ENCODE data around the gene ABCG1.

The ABCG1 gene

GRCh38 chr21:42265231-42265812, 46.4 kb downstream of the ABCG1 start:
- no peak overlapping the region for H3K4me3 ChIP-seq (ENCODE audit: low read depth, low read length)
- in situ Hi-C loops (cut with HindIII; ENCODE audit: low sequenced_read_pairs) = no loop called here
- no peak for DNase-seq (ENCODE audit: low read depth)
- TF ChIP-seq, protein P1, sequence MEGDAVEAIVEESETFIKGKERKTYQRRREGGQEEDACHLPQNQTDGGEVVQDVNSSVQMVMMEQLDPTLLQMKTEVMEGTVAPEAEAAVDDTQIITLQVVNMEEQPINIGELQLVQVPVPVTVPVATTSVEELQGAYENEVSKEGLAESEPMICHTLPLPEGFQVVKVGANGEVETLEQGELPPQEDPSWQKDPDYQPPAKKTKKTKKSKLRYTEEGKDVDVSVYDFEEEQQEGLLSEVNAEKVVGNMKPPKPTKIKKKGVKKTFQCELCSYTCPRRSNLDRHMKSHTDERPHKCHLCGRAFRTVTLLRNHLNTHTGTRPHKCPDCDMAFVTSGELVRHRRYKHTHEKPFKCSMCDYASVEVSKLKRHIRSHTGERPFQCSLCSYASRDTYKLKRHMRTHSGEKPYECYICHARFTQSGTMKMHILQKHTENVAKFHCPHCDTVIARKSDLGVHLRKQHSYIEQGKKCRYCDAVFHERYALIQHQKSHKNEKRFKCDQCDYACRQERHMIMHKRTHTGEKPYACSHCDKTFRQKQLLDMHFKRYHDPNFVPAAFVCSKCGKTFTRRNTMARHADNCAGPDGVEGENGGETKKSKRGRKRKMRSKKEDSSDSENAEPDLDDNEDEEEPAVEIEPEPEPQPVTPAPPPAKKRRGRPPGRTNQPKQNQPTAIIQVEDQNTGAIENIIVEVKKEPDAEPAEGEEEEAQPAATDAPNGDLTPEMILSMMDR (IDR thresholded peaks at IDR 0.05; ENCODE audit: low read depth, low read length, missing control alignments) = no peak

DNA sequence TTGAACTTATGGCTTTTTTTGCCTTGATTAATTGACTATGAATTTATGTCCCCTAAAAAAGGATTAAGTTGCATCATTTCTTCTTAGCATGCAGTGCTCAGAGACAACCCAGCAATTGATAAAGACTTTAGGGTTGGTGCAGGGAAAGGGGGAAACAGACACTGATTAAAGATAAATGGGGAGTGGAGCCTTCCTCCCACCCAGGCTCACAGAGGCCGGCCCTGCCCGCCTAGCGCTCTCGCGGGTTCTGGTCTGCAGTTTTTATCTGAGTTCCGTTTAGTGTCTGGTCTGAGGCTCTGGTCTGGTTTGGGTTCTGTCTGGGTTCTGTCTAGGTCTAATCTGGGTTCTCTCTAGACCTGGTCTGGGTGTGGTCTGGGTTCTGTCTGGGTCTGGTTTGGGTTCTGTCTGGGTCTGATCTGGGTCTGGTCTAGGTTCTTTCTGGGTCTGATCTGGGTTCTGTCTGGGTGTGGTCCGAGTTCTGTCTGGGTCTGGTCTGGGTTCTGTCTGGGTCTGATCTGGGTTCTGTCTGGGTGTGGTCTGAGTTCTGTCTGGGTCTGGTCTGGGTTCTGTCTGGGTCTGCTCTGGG, 48.1 kb downstream of the ABCG1 start:
- TF ChIP-seq, protein P1 (IDR thresholded peaks at IDR 0.05; ENCODE audit: low read depth, low read length, missing control alignments) = no peak
- DNase-seq (ENCODE audit: low read depth) = no peak
- H3K4me3 ChIP-seq (ENCODE audit: low read depth, low read length) = no peak overlapping the region
- in situ Hi-C loops (cut with HindIII; ENCODE audit: low sequenced_read_pairs) = no loop called here

GRCh38 chr21:42269386-42269785, 50.4 kb downstream of the ABCG1 start:
- in situ Hi-C loops (cut with HindIII; ENCODE audit: low sequenced_read_pairs) = no loop called here
- TF ChIP-seq, protein P1 (IDR thresholded peaks at IDR 0.05; ENCODE audit: low read depth, low read length, missing control alignments) = no peak
- DNase-seq (ENCODE audit: low read depth) = no peak
- H3K4me3 ChIP-seq (ENCODE audit: low read depth, low read length) = no peak overlapping the region

- TF ChIP-seq, protein P1 (IDR thresholded peaks at IDR 0.05; ENCODE audit: low read depth, low read length, missing control alignments) = no peak
- H3K4me3 ChIP-seq (ENCODE audit: low read depth, low read length) = no peak overlapping the region
- in situ Hi-C loops (cut with HindIII; ENCODE audit: low sequenced_read_pairs) = no loop called here
- no peak for DNase-seq (ENCODE audit: low read depth)
Observed at GRCh38 chr21:42271065-42271464, 52.1 kb downstream of the ABCG1 start.

DNA sequence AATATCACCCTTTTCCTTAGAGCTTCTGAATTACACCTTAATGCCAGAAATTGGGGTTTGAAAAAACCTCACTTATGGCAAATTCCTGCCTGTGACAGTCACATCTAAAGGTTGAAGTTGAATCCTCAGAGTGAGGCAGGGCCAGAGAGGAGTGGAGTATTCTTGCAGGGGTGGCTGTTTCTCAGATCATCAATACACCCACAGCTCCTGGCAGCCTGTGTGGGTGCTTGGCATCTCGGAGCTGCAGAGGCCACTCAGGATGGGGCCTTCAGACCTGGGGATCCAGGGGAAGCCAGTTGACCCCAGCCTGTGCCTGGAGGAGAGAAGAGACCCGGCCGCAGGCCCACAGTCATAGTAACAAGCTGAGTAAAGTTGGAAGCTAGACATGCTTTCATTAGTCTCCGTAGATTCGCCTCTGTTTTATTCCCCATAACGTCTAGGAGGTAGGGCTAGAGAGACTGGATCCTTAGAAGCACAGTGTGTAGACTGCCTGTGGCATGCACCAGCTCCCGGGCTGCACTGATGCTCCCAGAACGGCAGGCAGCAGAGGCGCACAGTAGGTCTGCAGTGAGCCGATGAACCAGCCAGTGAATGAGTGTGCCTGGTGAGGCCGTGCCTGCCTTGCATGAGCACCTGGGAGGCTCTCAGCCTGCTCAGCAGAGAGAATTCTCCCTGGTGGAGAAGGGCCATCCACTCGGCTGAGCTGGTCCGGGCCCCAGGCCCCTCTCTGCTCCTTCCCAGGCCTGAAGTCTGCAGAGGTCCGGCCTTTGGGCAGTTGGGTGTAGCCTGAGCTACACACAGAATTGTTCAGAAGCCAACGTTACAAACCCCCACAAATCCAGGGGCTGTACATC, 53.4 kb downstream of the ABCG1 start:
- H3K4me3 ChIP-seq (ENCODE audit: low read depth, low read length) = no peak overlapping the region
- in situ Hi-C loops (cut with HindIII; ENCODE audit: low sequenced_read_pairs) = no loop called here
- DNase-seq (ENCODE audit: low read depth) = no peak
- TF ChIP-seq, protein P1 (IDR thresholded peaks at IDR 0.05; ENCODE audit: low read depth, low read length, missing control alignments) = no peak

- TF ChIP-seq, protein P1 (IDR thresholded peaks at IDR 0.05; ENCODE audit: low read depth, low read length, missing control alignments) = no peak
- no peak for DNase-seq (ENCODE audit: low read depth)
- H3K4me3 ChIP-seq (ENCODE audit: low read depth, low read length) = no peak overlapping the region
- in situ Hi-C loops (cut with HindIII; ENCODE audit: low sequenced_read_pairs) = no loop called here
Observed at GRCh38 chr21:42272984-42273600, 54.2 kb downstream of the ABCG1 start.
